Tibial artery (tissue), 4 donors: ENCODE data around the gene SIDT1.

ENCODE experiments used
- DNase-seq, 2 donors: peaks; one replicate each; pipeline ENCODE4 v3.0.0-alpha.2; 2019
- H3K27ac ChIP-seq, 2 donors: fragments of 200-600 bp; sonication (generic) in 1 of 2; 1 replicate in 1 of 2; 2 replicates in 1 of 2; pipeline ENCODE4 v1.5.1; 2018 to 2019; ENCODE audit warnings: mild to moderate bottlenecking in 1 of 2
- H3K27me3 ChIP-seq, 2 donors: fragments of 200-600 bp; sonication (generic) in 1 of 2; one replicate each; pipeline versions ENCODE4 v1.5.1 to v1.6.0; 2016 to 2019
- H3K36me3 ChIP-seq, 3 donors: fragments of 200-600 bp; sonication (generic) in 2 of 3; one replicate each; pipeline ENCODE4 v1.5.1; 2016 to 2019; ENCODE audit warnings: mild to moderate bottlenecking in 2 of 3
- H3K4me1 ChIP-seq, 4 donors: fragments of 200-600 bp; sonication (generic) in 2 of 4; 1 replicate in 3 of 4; 2 replicates in 1 of 4; pipeline ENCODE4 v1.5.1; 2016 to 2019
- H3K4me3 ChIP-seq, 2 donors: fragments of 200-600 bp; sonication (generic) in 1 of 2; 1 replicate in 1 of 2; 2 replicates in 1 of 2; pipeline ENCODE4 v1.5.1; 2018 to 2019; ENCODE audit warnings: mild to moderate bottlenecking in 2 of 2
- H3K9me3 ChIP-seq, 3 donors: fragments of 200-600 bp; sonication (generic) in 1 of 3; one replicate each; pipeline ENCODE4 v1.5.1; 2016 to 2019
- intact Hi-C: fragments of 100-400 bp; cut with DNase I; formaldehyde crosslinking; loops from one replicate; pipeline ENCODE4 v1.15.0; 2023; ENCODE audit warnings: low total_unique reads
- TF ChIP-seq, protein P1 (sequence below), 2 experiments: fragments of 200-600 bp in 1 of 2; fragments of 450-650 bp in 1 of 2; IDR thresholded peaks; one replicate each; pipeline ENCODE4 v1.5.1; 2017 to 2019; ENCODE audit warnings: antibody characterized with exemption in 2 of 2, mild to moderate bottlenecking in 1 of 2, moderate library complexity in 1 of 2

SIDT1 gene

DNA sequence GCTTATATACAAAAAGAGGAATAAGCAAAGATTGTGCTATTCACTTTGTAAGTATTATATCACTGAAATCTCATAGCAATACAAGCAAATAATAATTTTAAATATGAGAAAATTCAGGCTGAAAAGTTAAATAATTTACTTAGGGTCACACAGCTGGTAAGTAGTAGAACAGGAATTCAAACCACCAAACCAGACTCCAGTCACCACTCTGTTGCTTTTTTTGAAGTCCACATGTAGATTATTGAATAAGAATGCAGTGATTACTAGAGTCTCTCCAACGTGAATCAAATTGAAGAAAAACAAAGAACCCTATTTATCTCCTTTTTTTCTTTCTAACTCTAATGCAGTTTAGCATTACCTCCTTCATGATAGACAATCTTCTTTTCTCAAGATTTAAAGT, 33.3 kb upstream of the SIDT1 start:
- no peaks in the 10 kb centered on the region for H3K27me3 ChIP-seq
- no peak overlapping the region for H3K4me3 ChIP-seq
- intact Hi-C loops = loop anchor here (5.0 kb wide), 1 partner anchor 123 kb away; no protein-coding TSS in a partner anchor
- H3K27ac ChIP-seq = no peak overlapping the region
- peaks cover 5 to 36% (median 14%) of the 10 kb centered on the region in 3 donors for H3K36me3 ChIP-seq
- TF ChIP-seq, protein P1, sequence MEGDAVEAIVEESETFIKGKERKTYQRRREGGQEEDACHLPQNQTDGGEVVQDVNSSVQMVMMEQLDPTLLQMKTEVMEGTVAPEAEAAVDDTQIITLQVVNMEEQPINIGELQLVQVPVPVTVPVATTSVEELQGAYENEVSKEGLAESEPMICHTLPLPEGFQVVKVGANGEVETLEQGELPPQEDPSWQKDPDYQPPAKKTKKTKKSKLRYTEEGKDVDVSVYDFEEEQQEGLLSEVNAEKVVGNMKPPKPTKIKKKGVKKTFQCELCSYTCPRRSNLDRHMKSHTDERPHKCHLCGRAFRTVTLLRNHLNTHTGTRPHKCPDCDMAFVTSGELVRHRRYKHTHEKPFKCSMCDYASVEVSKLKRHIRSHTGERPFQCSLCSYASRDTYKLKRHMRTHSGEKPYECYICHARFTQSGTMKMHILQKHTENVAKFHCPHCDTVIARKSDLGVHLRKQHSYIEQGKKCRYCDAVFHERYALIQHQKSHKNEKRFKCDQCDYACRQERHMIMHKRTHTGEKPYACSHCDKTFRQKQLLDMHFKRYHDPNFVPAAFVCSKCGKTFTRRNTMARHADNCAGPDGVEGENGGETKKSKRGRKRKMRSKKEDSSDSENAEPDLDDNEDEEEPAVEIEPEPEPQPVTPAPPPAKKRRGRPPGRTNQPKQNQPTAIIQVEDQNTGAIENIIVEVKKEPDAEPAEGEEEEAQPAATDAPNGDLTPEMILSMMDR (IDR thresholded peaks at IDR 0.05) = no peak
- no peaks in the 10 kb centered on the region for H3K9me3 ChIP-seq
- no peak for DNase-seq
- no peaks in the 10 kb centered on the region for H3K4me1 ChIP-seq

- no peaks in the 10 kb centered on the region for H3K9me3 ChIP-seq
- DNase-seq = no peak
- TF ChIP-seq, protein P1 (IDR thresholded peaks at IDR 0.05) = no peak
- no peak overlapping the region for H3K27ac ChIP-seq
- H3K4me1 ChIP-seq = no peaks in the 10 kb centered on the region
- H3K4me3 ChIP-seq = no peak overlapping the region
- H3K36me3 ChIP-seq = peaks cover 11 to 42% (median 14%) of the 10 kb centered on the region in 3 donors
- H3K27me3 ChIP-seq = no peaks in the 10 kb centered on the region
- intact Hi-C loops = no loop called here
These were observed 30.8 kb upstream of the SIDT1 start for GRCh38 chr3:113501597-113501996.

- no peak overlapping the region for H3K27ac ChIP-seq
- no peaks in the 10 kb centered on the region for H3K27me3 ChIP-seq
- no peak overlapping the region for H3K4me3 ChIP-seq
- H3K9me3 ChIP-seq = no peaks in the 10 kb centered on the region
- H3K4me1 ChIP-seq = no peaks in the 10 kb centered on the region
- TF ChIP-seq, protein P1 (IDR thresholded peaks at IDR 0.05) = no peak
- DNase-seq = no peak
- H3K36me3 ChIP-seq = peaks cover 0 to 13% (median 11%) of the 10 kb centered on the region in 3 donors
- intact Hi-C loops = no loop called here
These were observed 26.5 kb upstream of the SIDT1 start for GRCh38 chr3:113505867-113506266.

DNA sequence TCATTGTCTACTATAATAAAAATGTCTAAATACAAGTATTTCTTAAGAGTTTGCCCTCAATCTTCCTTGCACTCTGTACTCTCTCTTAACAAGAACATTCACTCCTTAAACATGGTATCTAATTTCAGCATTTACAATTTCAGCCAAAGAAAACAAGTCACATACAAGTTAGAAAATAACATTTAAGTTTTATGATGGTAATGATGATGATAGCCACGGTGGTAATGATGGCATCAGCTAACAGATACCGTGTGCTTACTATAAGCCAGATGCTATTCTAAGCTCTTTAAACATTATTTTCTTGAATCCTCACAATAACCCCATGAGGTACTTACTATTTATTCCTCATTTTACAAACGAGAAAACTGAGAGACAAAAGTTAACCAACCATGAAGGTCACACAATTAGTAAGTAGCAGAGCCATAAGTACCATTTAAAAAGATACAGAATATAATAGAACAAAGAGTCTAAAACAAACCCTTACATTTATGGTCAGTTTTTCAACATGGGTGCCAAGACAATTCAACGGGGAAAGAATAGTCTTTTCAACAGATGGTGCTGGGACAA, 24.8 kb upstream of the SIDT1 start:
- Histone ChIP-seq H3K27ac (no peak overlapping the region), H3K36me3 (peaks cover 0 to 10% (median 6%) of the 10 kb centered on the region in 3 donors), H3K4me1 (no peaks in the 10 kb centered on the region), H3K4me3 (no peak overlapping the region), H3K9me3 (no peaks in the 10 kb centered on the region), H3K27me3 (no peaks in the 10 kb centered on the region)
- DNase-seq = no peak
- intact Hi-C loops = no loop called here
- TF ChIP-seq, protein P1 (IDR thresholded peaks at IDR 0.05) = no peak

GRCh38 chr3:113508966-113509365, 23.4 kb upstream of the SIDT1 start:
- no peaks in the 10 kb centered on the region for H3K27me3 ChIP-seq
- DNase-seq = no peak
- no peak overlapping the region for H3K27ac ChIP-seq
- no peaks in the 10 kb centered on the region for H3K9me3 ChIP-seq
- intact Hi-C loops = no loop called here
- H3K4me3 ChIP-seq = no peak overlapping the region
- peaks cover 0 to 10% (median 6%) of the 10 kb centered on the region in 3 donors for H3K36me3 ChIP-seq
- TF ChIP-seq, protein P1 (IDR thresholded peaks at IDR 0.05) = no peak
- H3K4me1 ChIP-seq = peaks cover 0 to 11% (median 6%) of the 10 kb centered on the region in 4 donors
